ENCODE data around the gene MEOX2.

DNA sequence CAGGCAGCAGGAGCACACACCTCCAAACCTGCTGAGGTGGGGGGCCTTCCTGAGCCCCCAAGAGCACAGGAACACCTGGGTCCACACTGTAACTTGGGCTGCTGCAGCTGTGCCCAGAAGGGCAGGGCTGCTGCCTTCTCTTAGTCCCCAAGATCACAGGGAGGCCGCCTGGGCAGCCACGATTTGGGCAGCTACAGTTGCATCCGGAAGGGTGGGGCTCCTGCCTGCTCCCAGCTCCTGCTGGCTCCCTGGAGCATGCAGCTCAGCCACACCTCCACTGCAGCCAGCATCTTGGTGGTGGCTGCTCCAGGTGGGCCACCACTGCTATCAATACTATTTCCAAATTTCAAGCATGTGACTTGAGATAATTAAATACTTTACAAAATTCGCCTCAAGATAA is 86.2 kb downstream of the MEOX2 start:
- TF ChIP-seq CTCF (IDR thresholded peaks at IDR 0.05; ENCODE audit: low read depth, low read length) = no peak
- no peak for TF ChIP-seq MAX (IDR thresholded peaks at IDR 0.05; ENCODE audit: low read depth, low read length)

Data from NB4 (cell line).